ENCODE measurements around the gene ZAR1L.

The ZAR1L gene

GRCh38 chr13:32317716-32318465 lies 2.7 kb upstream of the ZAR1L start:
- no peaks in the 10 kb centered on the region for H3K9me3 ChIP-seq (ENCODE audit: control insufficient read depth, low read length)
- peaks cover 9% of the 10 kb centered on the region for H3K4me1 ChIP-seq (ENCODE audit: control insufficient read depth, insufficient read depth, low read length)
- no peaks in the 10 kb centered on the region for H3K27me3 ChIP-seq (replicated peaks; ENCODE audit: control insufficient read depth, insufficient read depth, low read length)
- DNase-seq (ENCODE audit: low read depth) = no peak
- no peak overlapping the region for H3K9ac ChIP-seq (ENCODE audit: low read length)
- H3K36me3 ChIP-seq (ENCODE audit: control insufficient read depth, insufficient read depth, low read length, severe bottlenecking) = no peaks in the 10 kb centered on the region
- no peak overlapping the region for H3K4me3 ChIP-seq (ENCODE audit: low read length)

DNA sequence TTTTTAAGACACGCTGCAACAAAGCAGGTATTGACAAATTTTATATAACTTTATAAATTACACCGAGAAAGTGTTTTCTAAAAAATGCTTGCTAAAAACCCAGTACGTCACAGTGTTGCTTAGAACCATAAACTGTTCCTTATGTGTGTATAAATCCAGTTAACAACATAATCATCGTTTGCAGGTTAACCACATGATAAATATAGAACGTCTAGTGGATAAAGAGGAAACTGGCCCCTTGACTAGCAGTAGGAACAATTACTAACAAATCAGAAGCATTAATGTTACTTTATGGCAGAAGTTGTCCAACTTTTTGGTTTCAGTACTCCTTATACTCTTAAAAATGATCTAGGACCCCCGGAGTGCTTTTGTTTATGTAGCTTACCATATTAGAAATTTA lies 1.3 kb upstream of the ZAR1L start:
- no peaks in the 10 kb centered on the region for H3K9me3 ChIP-seq (ENCODE audit: control insufficient read depth, low read length)
- H3K4me1 ChIP-seq (ENCODE audit: control insufficient read depth, insufficient read depth, low read length) = peaks cover 9% of the 10 kb centered on the region
- H3K36me3 ChIP-seq (ENCODE audit: control insufficient read depth, insufficient read depth, low read length, severe bottlenecking) = no peaks in the 10 kb centered on the region
- DNase-seq (ENCODE audit: low read depth) = no peak
- H3K9ac ChIP-seq (ENCODE audit: low read length) = peak overlapping the region; percentile 86
- H3K4me3 ChIP-seq (ENCODE audit: low read length) = peak overlapping the region; percentile 86
- no peaks in the 10 kb centered on the region for H3K27me3 ChIP-seq (replicated peaks; ENCODE audit: control insufficient read depth, insufficient read depth, low read length)

- Histone ChIP-seq H3K4me1 (ENCODE audit: control insufficient read depth, insufficient read depth, low read length) (peaks cover 9% of the 10 kb centered on the region), H3K9me3 (ENCODE audit: control insufficient read depth, low read length) (no peaks in the 10 kb centered on the region), H3K36me3 (ENCODE audit: control insufficient read depth, insufficient read depth, low read length, severe bottlenecking) (no peaks in the 10 kb centered on the region), H3K27me3 (replicated peaks; ENCODE audit: control insufficient read depth, insufficient read depth, low read length) (no peaks in the 10 kb centered on the region), H3K4me3 (ENCODE audit: low read length) (peak overlapping the region; percentile 86), H3K9ac (ENCODE audit: low read length) (peak overlapping the region; percentile 86)
- no peak for DNase-seq (ENCODE audit: low read depth)
Observed at GRCh38 chr13:32316028-32316339, 821 bp upstream of the ZAR1L start.

DNA sequence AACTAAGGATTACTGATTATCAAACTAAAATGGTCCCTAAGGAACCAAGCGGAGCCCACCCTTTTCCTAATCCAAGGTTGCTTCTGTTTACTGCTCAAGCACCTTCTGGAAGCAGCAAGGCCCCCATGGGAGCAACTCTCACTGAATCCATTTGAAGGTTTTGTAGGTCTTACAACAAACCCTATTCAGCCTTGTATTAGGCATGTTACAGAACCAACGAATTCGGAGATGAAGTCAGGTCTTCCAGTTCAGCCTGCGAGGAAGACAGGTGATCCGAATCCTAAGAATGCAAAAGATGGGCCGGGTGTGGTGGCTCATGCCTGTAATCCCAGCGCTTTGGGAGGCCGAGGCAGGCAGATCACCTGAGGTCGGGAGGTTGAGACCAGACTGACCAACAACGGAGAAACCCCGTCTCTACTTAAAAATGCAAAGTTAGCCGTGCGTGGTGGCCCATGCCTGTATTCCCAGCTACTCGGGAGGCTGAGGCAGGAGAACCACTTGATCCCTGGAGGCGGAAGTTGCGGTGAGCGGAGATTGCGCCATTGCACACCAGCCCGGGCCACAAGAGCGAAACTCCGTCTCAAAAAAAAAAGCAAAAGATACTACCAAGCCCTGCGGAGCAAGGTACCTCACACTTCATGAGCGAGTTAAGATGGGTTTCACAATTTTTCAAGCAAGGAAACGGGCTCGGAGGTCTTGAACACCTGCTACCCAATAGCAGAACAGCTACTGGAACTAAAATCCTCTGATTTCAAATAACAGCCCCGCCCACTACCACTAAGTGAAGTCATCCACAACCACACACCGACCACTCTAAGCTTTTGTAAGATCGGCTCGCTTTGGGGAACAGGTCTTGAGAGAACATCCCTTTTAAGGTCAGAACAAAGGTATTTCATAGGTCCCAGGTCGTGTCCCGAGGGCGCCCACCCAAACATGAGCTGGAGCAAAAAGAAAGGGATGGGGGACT lies 609 bp downstream of the ZAR1L start:
- DNase-seq (ENCODE audit: low read depth) = peak; percentile 64
- Histone ChIP-seq H3K4me3 (ENCODE audit: low read length) (peak overlapping the region; percentile 86), H3K9me3 (ENCODE audit: control insufficient read depth, low read length) (no peaks in the 10 kb centered on the region), H3K9ac (ENCODE audit: low read length) (peak overlapping the region; percentile 86), H3K36me3 (ENCODE audit: control insufficient read depth, insufficient read depth, low read length, severe bottlenecking) (no peaks in the 10 kb centered on the region), H3K4me1 (ENCODE audit: control insufficient read depth, insufficient read depth, low read length) (peaks cover 12% of the 10 kb centered on the region), H3K27me3 (replicated peaks; ENCODE audit: control insufficient read depth, insufficient read depth, low read length) (no peaks in the 10 kb centered on the region)

GRCh38 chr13:32311188-32311897 lies 3.8 kb downstream of the ZAR1L start:
- no peak for DNase-seq (ENCODE audit: low read depth)
- no peaks in the 10 kb centered on the region for H3K9me3 ChIP-seq (ENCODE audit: control insufficient read depth, low read length)

GRCh38 chr13:32310134-32310706 lies 4.9 kb downstream of the ZAR1L start:
- Histone ChIP-seq H3K9me3 (ENCODE audit: control insufficient read depth, low read length) (no peaks in the 10 kb centered on the region), H3K9ac (ENCODE audit: low read length) (peak overlapping the region; percentile 63), H3K36me3 (ENCODE audit: control insufficient read depth, insufficient read depth, low read length, severe bottlenecking) (no peaks in the 10 kb centered on the region), H3K4me3 (ENCODE audit: low read length) (peak overlapping the region; percentile 71), H3K27me3 (replicated peaks; ENCODE audit: control insufficient read depth, insufficient read depth, low read length) (no peaks in the 10 kb centered on the region), H3K4me1 (ENCODE audit: control insufficient read depth, insufficient read depth, low read length) (peaks cover 10% of the 10 kb centered on the region)
- peak; percentile 81 for DNase-seq (ENCODE audit: low read depth)

More at GRCh38 chr13:32311188-32311897, 3.8 kb downstream of the ZAR1L start:
- Histone ChIP-seq H3K9ac (ENCODE audit: low read length) (no peak overlapping the region), H3K27me3 (replicated peaks; ENCODE audit: control insufficient read depth, insufficient read depth, low read length) (no peaks in the 10 kb centered on the region), H3K4me3 (ENCODE audit: low read length) (no peak overlapping the region), H3K4me1 (ENCODE audit: control insufficient read depth, insufficient read depth, low read length) (peaks cover 12% of the 10 kb centered on the region), H3K36me3 (ENCODE audit: control insufficient read depth, insufficient read depth, low read length, severe bottlenecking) (no peaks in the 10 kb centered on the region)

- Histone ChIP-seq H3K36me3 (ENCODE audit: control insufficient read depth, insufficient read depth, low read length, severe bottlenecking) (no peaks in the 10 kb centered on the region), H3K4me1 (ENCODE audit: control insufficient read depth, insufficient read depth, low read length) (peaks cover 6% of the 10 kb centered on the region), H3K9ac (ENCODE audit: low read length) (peak overlapping the region; percentile 63), H3K4me3 (ENCODE audit: low read length) (peak overlapping the region; percentile 71), H3K9me3 (ENCODE audit: control insufficient read depth, low read length) (no peaks in the 10 kb centered on the region), H3K27me3 (replicated peaks; ENCODE audit: control insufficient read depth, insufficient read depth, low read length) (no peaks in the 10 kb centered on the region)
- DNase-seq (ENCODE audit: low read depth) = no peak
Observed at GRCh38 chr13:32309312-32310133, 5.6 kb downstream of the ZAR1L start.

GRCh38 chr13:32305646-32306045 lies 9.5 kb downstream of the ZAR1L start:
- no peak for DNase-seq (ENCODE audit: low read depth)
- no peaks in the 10 kb centered on the region for H3K9me3 ChIP-seq (ENCODE audit: control insufficient read depth, low read length)
- no peak overlapping the region for H3K9ac ChIP-seq (ENCODE audit: low read length)
- no peaks in the 10 kb centered on the region for H3K36me3 ChIP-seq (ENCODE audit: control insufficient read depth, insufficient read depth, low read length, severe bottlenecking)
- H3K27me3 ChIP-seq (replicated peaks; ENCODE audit: control insufficient read depth, insufficient read depth, low read length) = peaks cover 4% of the 10 kb centered on the region
- no peak overlapping the region for H3K4me3 ChIP-seq (ENCODE audit: low read length)
- H3K4me1 ChIP-seq (ENCODE audit: control insufficient read depth, insufficient read depth, low read length) = peaks cover 6% of the 10 kb centered on the region

DNA sequence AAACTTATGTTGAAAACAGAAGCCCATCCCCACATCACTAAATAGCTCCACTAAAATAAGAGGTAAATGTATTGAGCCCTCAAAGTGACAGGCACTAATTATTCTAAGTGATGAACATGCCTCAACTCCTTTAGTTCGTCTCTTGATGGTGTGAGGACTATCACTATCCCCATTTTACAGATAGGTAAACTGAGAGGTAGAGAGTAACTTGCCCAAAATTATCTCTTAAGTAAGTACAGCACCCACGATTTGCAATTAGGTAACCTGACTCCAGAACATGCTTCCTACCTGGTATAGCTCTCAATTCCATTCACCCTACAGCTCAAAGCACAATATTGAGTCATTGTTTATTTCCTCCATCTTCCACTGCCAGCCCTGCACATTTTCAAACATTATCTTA lies 12.7 kb downstream of the ZAR1L start:
- Histone ChIP-seq H3K4me3 (ENCODE audit: low read length) (no peak overlapping the region), H3K27me3 (replicated peaks; ENCODE audit: control insufficient read depth, insufficient read depth, low read length) (peaks cover 4% of the 10 kb centered on the region), H3K4me1 (ENCODE audit: control insufficient read depth, insufficient read depth, low read length) (no peaks in the 10 kb centered on the region), H3K36me3 (ENCODE audit: control insufficient read depth, insufficient read depth, low read length, severe bottlenecking) (no peaks in the 10 kb centered on the region), H3K9ac (ENCODE audit: low read length) (no peak overlapping the region), H3K9me3 (ENCODE audit: control insufficient read depth, low read length) (no peaks in the 10 kb centered on the region)
- no peak for DNase-seq (ENCODE audit: low read depth)

DNA sequence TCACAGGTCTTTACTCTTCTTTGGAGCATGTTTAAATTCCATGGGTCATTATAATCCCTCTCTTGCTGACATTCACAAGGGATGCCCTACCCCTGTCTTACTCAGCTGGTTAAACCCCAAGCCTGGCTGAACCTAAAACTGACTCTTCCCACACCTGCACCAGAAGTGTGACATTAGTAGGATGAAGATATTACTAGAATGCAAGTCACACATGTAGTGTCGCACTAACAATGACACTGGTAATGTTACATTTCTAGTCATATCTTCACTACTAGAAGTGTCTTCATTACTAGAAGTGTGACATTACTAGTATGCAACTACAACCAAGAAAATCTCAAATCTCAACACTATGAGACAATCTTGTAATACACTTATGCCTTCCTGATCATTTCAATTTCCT lies 14.2 kb downstream of the ZAR1L start:
- no peak for DNase-seq (ENCODE audit: low read depth)
- H3K9ac ChIP-seq (ENCODE audit: low read length) = no peak overlapping the region
- no peak overlapping the region for H3K4me3 ChIP-seq (ENCODE audit: low read length)
- no peaks in the 10 kb centered on the region for H3K4me1 ChIP-seq (ENCODE audit: control insufficient read depth, insufficient read depth, low read length)
- no peaks in the 10 kb centered on the region for H3K36me3 ChIP-seq (ENCODE audit: control insufficient read depth, insufficient read depth, low read length, severe bottlenecking)
- H3K9me3 ChIP-seq (ENCODE audit: control insufficient read depth, low read length) = no peaks in the 10 kb centered on the region
- peaks cover 4% of the 10 kb centered on the region for H3K27me3 ChIP-seq (replicated peaks; ENCODE audit: control insufficient read depth, insufficient read depth, low read length)

Measured in adipocyte (in vitro differentiated cells).